Endothelial cell of hepatic sinusoid (primary cell): Measurements from ENCODE around the gene PTDSS2.

ENCODE experiments used
- in situ Hi-C: cut with HindIII; loops from 2 replicates; pipeline ENCODE4 v1.10.0; 2017; ENCODE audit warnings: low sequenced_read_pairs

PTDSS2 gene

GRCh38 chr11:538431-539051 is 88.5 kb downstream of the PTDSS2 start:
- in situ Hi-C loops = no loop called here

GRCh38 chr11:539971-540481 is 89.9 kb downstream of the PTDSS2 start:
- in situ Hi-C loops = no loop called here
